Breast epithelium (tissue), 4 donors: Measurements from ENCODE around the gene CMPK2. TPM values are rescaled to one million over a fixed set of nuclear protein-coding genes. Genes with fewer than 3 reads are reported as not detected.

Source experiments
- DNase-seq, 2 donors: peaks; one replicate each; pipeline ENCODE4 v3.0.0-alpha.2; 2019; ENCODE audit warnings: low spot score in 2 of 2
- H3K27ac ChIP-seq, 2 donors: fragments of 200-600 bp; sonication (generic) in 1 of 2; one replicate each; pipeline ENCODE4 v1.5.1; 2016 to 2019; ENCODE audit warnings: mild to moderate bottlenecking in 1 of 2
- H3K27me3 ChIP-seq, 2 donors: fragments of 200-600 bp; sonication (generic) in 1 of 2; one replicate each; pipeline versions ENCODE4 v1.5.1 to v1.6.0; 2017 to 2019; ENCODE audit warnings: control low read depth in 1 of 2, mild to moderate bottlenecking in 1 of 2
- H3K36me3 ChIP-seq: fragments of 200-600 bp; one replicate; pipeline ENCODE4 v1.5.1; 2019
- H3K4me1 ChIP-seq, 2 donors: fragments of 200-600 bp; sonication (generic); one replicate each; pipeline ENCODE4 v1.5.1; 2016 to 2019; ENCODE audit warnings: control low read depth in 1 of 2
- H3K4me3 ChIP-seq, 3 donors: fragments of 200-600 bp; sonication (generic); 1 replicate in 2 of 3; 2 replicates in 1 of 3; pipeline ENCODE4 v1.5.1; 2016 to 2019; ENCODE audit warnings: mild to moderate bottlenecking in 3 of 3, moderate library complexity in 2 of 3
- H3K9me3 ChIP-seq, 2 donors: fragments of 200-600 bp; sonication (generic) in 1 of 2; one replicate each; pipeline ENCODE4 v1.5.1; 2016 to 2019; ENCODE audit warnings: control low read depth in 1 of 2
- CTCF ChIP-seq, 3 donors: fragments of 450-650 bp; IDR thresholded peaks; one replicate each; pipeline ENCODE4 v1.5.1; 2016 to 2017; ENCODE audit warnings: antibody characterized with exemption in 3 of 3, mild to moderate bottlenecking in 3 of 3, moderate library complexity in 3 of 3
- POLR2A ChIP-seq: fragments of 450-650 bp; IDR thresholded peaks from one replicate; pipeline ENCODE4 v1.6.1; 2016; ENCODE audit warnings: antibody characterized with exemption, mild to moderate bottlenecking, moderate library complexity
- POLR2AphosphoS5 ChIP-seq, 3 donors: sonication (generic); formaldehyde crosslinking; IDR thresholded peaks; one replicate each; pipeline ENCODE4 v1.6.1; 2017; ENCODE audit warnings: antibody characterized with exemption in 3 of 3
- intact Hi-C: fragments of 100-400 bp; cut with DNase I; formaldehyde crosslinking; loops from one replicate; pipeline ENCODE4 v1.15.1; 2023; ENCODE audit warnings: low total_unique reads
- total RNA-seq, 3 donors: library from RNA; depleted of rRNA; stranded (reverse); fragments of >200 nt; gene quantifications; one replicate each; pipeline ENCODE4 v1.1.0, GENCODE V29; 2016

The CMPK2 gene
- total RNA-seq, 3 donors from 2014 or later, result 3.3 to 4.2 (median 4.0) TPM

- peak; percentile 64 to 80 (median 75) for TF ChIP-seq CTCF (IDR thresholded peaks at IDR 0.05)
- TF ChIP-seq POLR2AphosphoS5 (IDR thresholded peaks at IDR 0.05), result no peak
- Histone ChIP-seq H3K27me3 (no peaks in the 10 kb centered on the region), H3K9me3 (no peaks in the 10 kb centered on the region), H3K4me3 (no peak overlapping the region), H3K36me3 (no peaks in the 10 kb centered on the region), H3K4me1 (no peaks in the 10 kb centered on the region), H3K27ac (no peak overlapping the region)
- intact Hi-C loops, result no loop called here
- DNase-seq, result no peak
These were observed 31.4 kb upstream of the CMPK2 start for GRCh38 chr2:6896930-6897759.

GRCh38 chr2:6893876-6894482, 28.3 kb upstream of the CMPK2 start:
- TF ChIP-seq POLR2A, result no peak
- no peak for TF ChIP-seq CTCF (IDR thresholded peaks at IDR 0.05)
- TF ChIP-seq POLR2AphosphoS5 (IDR thresholded peaks at IDR 0.05), result no peak
- intact Hi-C loops, result no loop called here
- H3K9me3 ChIP-seq, result no peaks in the 10 kb centered on the region
- H3K4me3 ChIP-seq, result no peak overlapping the region
- no peak overlapping the region for H3K27ac ChIP-seq
- DNase-seq, result no peak
- no peaks in the 10 kb centered on the region for H3K4me1 ChIP-seq
- no peaks in the 10 kb centered on the region for H3K27me3 ChIP-seq
- H3K36me3 ChIP-seq, result no peaks in the 10 kb centered on the region

- H3K27me3 ChIP-seq, result no peaks in the 10 kb centered on the region
- H3K36me3 ChIP-seq, result no peaks in the 10 kb centered on the region
- TF ChIP-seq POLR2A, result no peak
- H3K27ac ChIP-seq, result no peak overlapping the region
- no peak overlapping the region for H3K4me3 ChIP-seq
- H3K9me3 ChIP-seq, result no peaks in the 10 kb centered on the region
- no peaks in the 10 kb centered on the region for H3K4me1 ChIP-seq
- intact Hi-C loops, result no loop called here
- DNase-seq, result no peak
These were observed 23.0 kb upstream of the CMPK2 start for GRCh38 chr2:6888724-6889123.

- no peak for DNase-seq
- H3K4me1 ChIP-seq, result no peaks in the 10 kb centered on the region
- H3K9me3 ChIP-seq, result no peaks in the 10 kb centered on the region
- TF ChIP-seq POLR2AphosphoS5 (IDR thresholded peaks at IDR 0.05), result no peak
- TF ChIP-seq POLR2A, result no peak
- TF ChIP-seq CTCF (IDR thresholded peaks at IDR 0.05), result no peak
- H3K27ac ChIP-seq, result no peak overlapping the region
- H3K27me3 ChIP-seq, result no peaks in the 10 kb centered on the region
- no peak overlapping the region for H3K4me3 ChIP-seq
- intact Hi-C loops, result no loop called here
- H3K36me3 ChIP-seq, result no peaks in the 10 kb centered on the region
These were observed 22.1 kb upstream of the CMPK2 start for GRCh38 chr2:6887751-6888192.

GRCh38 chr2:6885968-6886367, 20.3 kb upstream of the CMPK2 start:
- Histone ChIP-seq H3K4me3 (no peak overlapping the region), H3K36me3 (no peaks in the 10 kb centered on the region), H3K27ac (no peak overlapping the region), H3K9me3 (no peaks in the 10 kb centered on the region), H3K4me1 (no peaks in the 10 kb centered on the region), H3K27me3 (no peaks in the 10 kb centered on the region)
- DNase-seq, result no peak
- intact Hi-C loops, result no loop called here
- TF ChIP-seq CTCF (IDR thresholded peaks at IDR 0.05), result no peak
- TF ChIP-seq POLR2A, result no peak
- TF ChIP-seq POLR2AphosphoS5 (IDR thresholded peaks at IDR 0.05), result no peak
